HT1080 (cell line): Measurements from ENCODE around the gene NT5C1A. TPM values are rescaled to one million over a fixed set of nuclear protein-coding genes. Genes with fewer than 3 reads are reported as not detected.

Experiments
- total RNA-seq: library from RNA; depleted of rRNA; stranded (reverse); fragments of >200 nt; shearing (Covaris generic); gene quantifications from 2 replicates; pipeline ENCODE4 v1.2.3, GENCODE V29; 2014; rRNA removed

Gene NT5C1A
- total RNA-seq, 1 experiment from 2014 or later: not detected

Other genes with a start within 250 kb of the NT5C1A start
- not detected in 2 replicates for gene BMP8A, start 180.5 kb downstream of the NT5C1A start, total RNA-seq
- gene PABPC4, start 95.3 kb downstream of the NT5C1A start, total RNA-seq: 177 and 266 TPM in 2 replicates
- not detected in 2 replicates for gene HEYL, start 32.5 kb downstream of the NT5C1A start, total RNA-seq
- not detected in 2 replicates for gene HPCAL4, start 19.3 kb upstream of the NT5C1A start, total RNA-seq
- gene PPIE, start 66.8 kb upstream of the NT5C1A start, total RNA-seq: 32.3 and 32.4 TPM in 2 replicates
- not detected in 2 replicates for gene OXCT2, start 99.2 kb upstream of the NT5C1A start, total RNA-seq
- gene BMP8B, start 116.8 kb upstream of the NT5C1A start, total RNA-seq: not detected in 2 replicates
- 23.0 and 25.6 TPM in 2 replicates for gene TRIT1, start 211.4 kb upstream of the NT5C1A start, total RNA-seq
- 0.40 and 5.6 TPM in 2 replicates for gene MYCL, start 229.8 kb upstream of the NT5C1A start, total RNA-seq